OCI-LY1 (cell line): ENCODE data around the gene PLEKHM3.

Experiments used
- CTCF ChIP-seq: fragments of 200-600 bp; sonication (generic), shearing (Covaris generic); IDR thresholded peaks from 2 replicates; pipeline ENCODE4 v1.5.1; 2017; ENCODE audit warnings: mild to moderate bottlenecking, antibody characterized with exemption, low read length, moderate library complexity, mixed read lengths
- EZH2 ChIP-seq: fragments of 200-600 bp; sonication (generic), shearing (Covaris generic); IDR thresholded peaks from 2 replicates; pipeline ENCODE4 v1.8.0; 2017; ENCODE audit warnings: borderline replicate concordance, mixed run types, mild to moderate bottlenecking, antibody characterized with exemption, low read length, moderate library complexity, mixed read lengths

- TF ChIP-seq CTCF (no peak), EZH2 (no peak)
These were observed 472 bp upstream of the PLEKHM3 start for GRCh38 chr2:208025814-208026184.
